NCI-H1436 treated with DMSO at 0.1 percent for 48 hours (cell line): ENCODE results near the gene PPP1R10.
"Not testable (repeated sequence)": the region's sequence is repeated elsewhere in the genome, so short reads cannot be mapped to it uniquely, and the experiment has no call there.

Source experiments
- DNase-seq: peaks from one replicate; lab custom pipeline; 2025; lab: John Stamatoyannopoulos, UW

The PPP1R10 gene

DNA sequence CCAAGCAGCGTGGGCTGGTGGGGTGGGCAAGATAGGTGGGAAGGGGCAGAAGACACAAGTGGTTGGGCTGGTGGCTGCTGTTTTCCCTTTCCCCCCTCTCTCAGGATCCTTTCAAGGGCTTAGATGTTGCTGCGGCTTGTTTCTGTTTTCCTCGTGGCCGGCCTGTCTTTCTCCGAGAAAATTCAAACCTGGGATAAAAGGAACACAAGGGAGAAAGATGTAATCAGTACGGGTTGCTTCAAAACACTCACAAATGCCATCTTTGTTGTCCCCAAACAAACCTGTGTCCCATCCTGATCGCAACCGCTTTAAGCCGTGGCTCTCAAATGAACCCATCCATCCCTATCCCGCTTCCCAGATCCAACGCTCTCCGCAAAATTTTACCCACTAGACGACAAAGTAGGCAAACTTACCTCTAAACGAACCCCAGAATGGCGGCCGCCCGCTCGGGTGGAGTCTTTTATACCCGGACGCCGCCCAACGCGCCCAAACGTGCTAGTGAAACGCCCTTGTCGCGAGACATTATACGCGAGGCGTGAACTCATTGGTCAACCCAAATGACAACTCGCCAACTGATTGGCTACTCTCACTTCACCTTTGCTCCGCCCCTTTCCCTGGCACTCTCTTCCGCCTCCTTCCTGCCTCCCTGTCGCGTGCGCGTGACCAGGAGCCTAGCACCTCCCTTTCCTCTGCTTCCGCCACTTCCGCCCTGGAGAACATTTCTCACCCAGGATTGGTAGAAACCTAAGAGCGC, at the start of gene PPP1R10:
Gene PPP1R10, minus strand, starts transcription at position 433 of the 754 bp plus-strand sequence. CDS start 7,299 bp downstream, outside the sequence.
- peak; percentile 99 for DNase-seq

DNA sequence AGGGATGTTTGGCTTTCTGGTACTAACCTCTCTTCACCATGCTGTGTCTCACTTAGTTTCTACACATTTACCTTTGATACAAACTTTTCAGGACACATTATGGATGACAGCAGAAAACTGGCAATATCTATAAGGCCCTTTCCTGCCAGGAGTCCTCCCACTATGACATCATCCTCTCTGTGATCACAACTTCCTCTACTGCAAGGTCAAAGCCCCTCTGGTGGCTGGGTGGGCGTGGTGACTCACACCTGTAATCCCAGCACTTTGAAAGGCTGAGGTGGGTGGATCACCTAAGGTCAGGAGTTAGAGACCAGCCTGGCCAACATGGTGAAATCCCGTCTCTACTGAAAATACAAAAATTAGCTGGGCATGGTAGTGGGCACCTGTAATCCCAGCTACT, 49.3 kb upstream of the PPP1R10 start:
- not testable (repeated sequence) for DNase-seq

DNA sequence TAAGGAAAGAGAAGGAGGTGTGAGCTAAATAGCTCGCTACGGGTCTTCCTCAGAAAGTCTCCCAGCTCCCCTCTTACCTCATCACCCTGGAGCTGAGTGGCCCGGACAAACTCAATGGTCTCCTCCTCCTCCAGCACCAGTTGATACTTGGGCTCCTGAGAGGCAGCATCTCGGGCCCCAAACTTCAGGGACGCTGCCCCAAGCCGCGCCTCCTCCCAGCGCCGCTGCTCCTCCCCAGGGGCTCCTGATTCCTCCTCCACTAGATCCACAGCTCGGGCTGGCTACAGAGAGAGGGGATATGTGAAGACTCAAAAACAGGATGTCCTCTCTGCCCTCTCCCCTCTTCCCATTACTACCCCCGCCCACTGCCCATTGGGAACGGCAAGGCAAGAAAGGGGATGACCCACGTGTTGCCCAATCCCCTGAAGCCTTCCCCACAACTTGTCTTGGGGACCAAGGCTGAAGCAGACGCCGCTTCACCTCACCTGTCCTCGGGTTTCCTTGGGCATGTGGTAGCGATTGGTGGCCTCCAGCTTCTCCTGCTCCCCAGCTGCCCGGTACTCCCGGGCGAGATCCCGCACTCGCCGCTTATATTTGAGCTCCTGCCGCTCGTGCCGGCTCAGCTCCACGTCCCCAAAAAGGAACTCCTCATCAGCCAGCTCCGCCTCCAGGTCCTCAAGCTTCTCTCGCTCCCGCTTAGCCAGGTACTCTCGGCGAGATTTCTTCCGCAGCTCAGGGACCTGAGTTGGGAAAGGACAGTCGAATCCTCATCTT, 48.1 kb upstream of the PPP1R10 start:
- DNase-seq = no peak

DNA sequence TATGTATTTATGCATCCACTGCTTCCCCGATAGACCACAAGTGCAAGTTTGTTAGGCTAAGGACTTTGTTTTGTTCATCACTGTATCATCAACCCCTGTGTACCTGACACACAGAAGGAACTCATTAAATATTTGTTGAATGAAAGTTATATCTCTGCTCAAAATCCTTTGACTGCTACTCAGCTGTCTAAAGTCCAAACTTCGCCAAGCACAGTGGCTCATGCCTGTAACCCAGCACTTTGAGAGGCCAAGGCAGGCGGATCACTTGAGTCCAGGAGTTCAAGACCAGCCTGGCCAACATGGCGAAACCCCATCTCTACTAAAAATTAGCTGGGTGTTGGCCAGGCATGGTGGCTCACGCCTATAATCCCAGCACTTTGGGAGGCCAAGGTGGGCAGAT, 40.9 kb upstream of the PPP1R10 start:
- DNase-seq = not testable (repeated sequence)

DNA sequence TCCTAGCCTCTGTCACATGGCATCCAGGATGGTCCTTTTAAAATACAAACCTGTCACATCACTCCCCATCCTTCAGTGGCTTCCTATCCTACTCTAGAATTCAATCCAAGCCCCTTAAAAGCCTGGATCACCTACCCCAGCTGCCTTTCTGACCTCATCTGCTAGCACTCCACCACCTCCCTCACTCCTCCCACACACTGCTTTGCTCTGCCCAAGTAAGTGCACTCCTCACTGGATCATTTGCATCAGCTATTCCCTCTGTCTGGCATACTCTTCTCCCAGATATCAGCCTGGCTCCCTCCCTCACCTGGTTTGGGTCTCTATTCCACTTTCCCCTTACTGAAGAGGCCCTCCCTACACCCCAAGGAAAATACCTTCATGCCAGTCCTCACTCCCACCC, 40.4 kb upstream of the PPP1R10 start:
- no peak for DNase-seq

DNA sequence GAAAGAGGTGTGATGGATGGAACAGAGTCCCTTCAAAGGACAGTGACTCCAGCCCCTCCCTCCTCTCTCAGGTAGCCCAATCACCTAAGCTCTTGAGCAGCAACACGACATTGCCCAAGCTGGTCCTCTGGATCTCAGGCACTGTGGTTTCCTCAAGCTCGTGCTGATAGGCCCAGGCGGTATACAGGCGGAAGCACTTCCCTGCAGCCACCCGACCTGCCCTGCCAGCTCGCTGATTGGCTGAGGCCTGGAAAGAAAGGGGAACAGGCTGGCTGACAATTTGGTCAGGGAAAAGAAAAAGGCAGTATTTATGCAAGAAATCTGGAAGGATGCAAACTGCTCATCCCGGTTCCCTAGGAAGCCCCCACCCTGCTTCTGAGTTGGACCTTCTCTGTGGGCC, 39.5 kb upstream of the PPP1R10 start:
- no peak for DNase-seq

DNA sequence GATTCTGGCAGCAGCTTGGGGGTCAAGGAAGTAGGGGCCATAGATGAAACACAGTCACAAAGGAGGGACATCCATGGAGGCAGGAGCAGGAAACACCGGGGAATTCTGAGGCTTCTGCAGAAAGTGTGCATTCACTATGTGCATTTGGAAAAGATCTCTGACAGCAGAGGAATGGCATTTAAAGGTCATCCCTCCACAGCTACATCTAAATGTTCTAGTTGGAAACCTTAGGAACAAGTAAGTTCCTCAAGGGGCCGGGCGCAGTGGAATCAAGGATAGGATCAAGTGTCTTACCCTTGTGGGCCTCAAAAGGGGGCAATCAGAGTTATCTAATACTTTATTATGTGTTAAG, 38.7 kb upstream of the PPP1R10 start:
- DNase-seq = no peak

DNA sequence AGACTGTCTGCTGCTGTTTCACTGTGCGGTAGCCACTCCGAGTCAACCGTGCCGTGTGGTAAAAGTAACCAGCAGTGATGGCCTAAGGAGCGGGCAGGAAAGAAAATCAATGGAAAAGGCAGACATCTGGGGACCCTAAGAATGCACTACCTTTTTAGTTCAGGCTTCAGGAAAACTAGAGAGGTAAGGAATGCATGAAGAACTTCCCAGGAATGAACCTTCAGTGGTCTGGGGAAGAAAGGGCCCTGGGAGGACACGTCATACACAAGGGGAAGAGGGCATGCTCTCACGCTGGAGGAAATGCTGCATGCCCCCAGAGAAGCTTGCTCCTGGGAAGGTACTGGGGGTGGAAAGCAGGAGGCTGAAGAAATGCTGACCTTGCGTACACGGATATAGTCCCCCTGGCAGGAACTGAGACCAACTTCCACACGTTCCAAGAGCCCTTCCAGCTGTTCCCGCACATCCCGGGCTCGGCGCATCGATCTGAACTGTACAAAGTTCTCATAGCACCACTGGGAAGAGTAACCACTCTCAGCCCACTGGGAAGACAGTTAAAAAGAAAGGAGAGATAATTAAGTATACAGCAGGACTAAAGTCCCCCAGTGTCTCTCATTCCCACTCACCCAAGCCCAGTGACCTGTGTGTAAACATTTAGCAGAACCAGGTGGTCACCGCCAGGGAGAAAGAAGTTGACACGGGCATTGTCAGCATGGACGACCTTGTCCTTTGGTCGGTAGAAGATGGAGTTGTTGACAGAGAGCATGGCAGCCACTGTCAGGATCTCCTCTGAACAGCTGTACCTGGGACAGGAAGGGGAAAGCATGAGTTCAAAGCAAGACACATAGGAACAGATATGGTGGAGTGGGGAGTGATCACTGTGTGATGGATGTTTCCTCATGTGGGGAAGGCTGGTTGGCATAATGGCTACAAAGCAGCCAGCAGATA, 38.0 kb upstream of the PPP1R10 start:
- DNase-seq = no peak

DNA sequence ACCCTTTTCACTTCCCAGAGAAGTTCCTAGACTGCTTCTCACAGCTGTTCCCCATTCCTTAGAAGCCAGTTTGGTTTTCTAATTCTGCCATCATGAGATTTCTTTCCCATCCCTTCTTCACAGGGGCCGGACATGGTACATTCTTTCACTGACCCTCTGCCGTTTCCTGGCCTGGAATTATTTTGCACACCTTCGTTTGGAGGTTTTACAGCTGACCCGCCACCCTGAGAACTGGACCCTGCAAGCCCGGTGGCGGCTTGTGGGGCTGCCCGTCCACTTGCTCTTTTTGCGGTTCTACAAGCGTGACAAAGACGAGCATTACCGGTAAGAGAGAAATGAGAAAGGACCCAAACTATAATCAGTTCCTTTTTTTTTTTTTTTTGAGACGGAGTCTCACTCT, 34.1 kb upstream of the PPP1R10 start:
- no peak for DNase-seq

DNA sequence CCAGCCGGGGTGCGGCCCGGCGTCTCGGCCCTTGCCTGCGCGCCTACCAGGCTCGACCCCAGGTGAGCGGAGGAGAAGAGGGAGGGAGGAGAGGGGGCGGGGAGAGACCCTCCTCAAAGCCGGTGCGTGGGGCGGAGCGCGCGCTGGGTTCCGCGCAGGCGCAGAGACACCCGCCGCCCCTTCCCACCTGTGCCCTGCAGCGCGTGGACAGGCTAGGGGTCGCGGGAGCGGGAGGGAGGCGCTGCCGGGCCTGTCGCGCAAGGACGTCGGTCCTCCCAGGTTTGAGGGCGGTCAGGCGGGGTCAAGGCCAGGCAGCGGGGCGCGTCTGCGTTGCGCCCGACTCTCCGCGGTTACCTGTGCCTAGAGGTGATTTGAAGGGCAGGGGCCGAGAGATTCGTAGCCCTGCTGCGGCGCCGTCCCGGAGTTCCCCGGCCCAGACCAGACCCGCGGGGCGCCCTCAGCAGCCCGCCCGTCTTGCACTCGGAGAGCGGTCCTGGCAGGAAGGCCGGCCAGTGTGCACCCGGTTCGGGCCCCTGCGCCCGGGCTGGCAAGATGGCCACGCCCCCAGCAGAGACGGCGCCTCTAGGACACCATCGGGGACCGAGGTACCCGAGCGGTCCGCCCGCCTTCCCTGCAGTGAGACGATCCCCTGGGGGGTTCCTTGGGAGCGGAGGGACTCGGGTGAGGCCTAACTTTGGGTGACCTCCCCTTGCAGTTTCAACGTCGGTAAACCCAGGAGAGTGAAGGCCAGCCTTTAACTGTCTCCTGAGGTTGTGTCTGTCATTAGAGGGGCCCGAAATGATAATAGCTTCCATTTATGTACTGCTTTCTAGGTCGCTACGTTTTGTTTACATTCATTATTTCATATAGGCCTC, 30.4 kb upstream of the PPP1R10 start:
- DNase-seq = peak; percentile 65

DNA sequence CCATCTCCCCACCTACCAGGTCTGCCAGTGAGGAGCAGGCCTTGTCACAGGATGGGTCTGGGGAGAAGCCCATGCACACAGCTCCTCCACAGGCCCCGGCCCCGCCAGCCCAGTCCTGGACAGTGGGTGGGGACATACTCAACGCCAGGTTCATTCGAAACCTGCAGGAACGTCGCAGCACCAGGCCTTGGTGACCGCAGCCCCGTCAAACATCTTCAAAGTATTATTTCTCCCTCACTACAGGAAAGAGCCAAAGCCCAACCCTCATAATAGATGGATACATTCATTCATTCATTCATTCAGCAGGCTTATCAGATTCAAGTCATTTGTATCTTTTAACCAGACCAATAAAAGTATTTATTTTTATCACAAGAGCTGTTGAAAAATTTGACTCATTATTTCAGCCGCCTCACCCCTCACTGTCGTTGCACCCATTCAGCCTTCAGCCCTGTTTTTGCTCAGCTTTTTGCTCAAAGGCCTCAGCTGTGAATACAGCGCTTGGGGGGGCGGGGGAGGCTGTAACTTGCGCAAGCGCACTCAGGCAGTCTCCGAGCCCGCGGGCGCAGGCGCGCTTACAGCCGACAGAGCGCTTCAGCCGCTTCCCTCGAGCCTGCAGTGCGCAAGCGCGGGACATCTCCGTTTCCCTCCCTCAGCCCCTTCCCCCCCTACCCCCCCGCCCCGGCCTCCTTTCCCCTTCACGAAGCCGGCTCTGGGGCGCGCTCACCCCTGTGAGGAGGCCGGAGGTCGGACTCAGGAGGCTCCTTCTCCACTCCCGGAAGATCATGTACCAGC, 29.6 kb upstream of the PPP1R10 start, which contains the start of gene C6orf136:
Gene C6orf136, plus strand, starts transcription at position 684 of the 792 bp plus-strand sequence. Its CDS starts 99 bp downstream, at position 783.
- peak; percentile 80 for DNase-seq

DNA sequence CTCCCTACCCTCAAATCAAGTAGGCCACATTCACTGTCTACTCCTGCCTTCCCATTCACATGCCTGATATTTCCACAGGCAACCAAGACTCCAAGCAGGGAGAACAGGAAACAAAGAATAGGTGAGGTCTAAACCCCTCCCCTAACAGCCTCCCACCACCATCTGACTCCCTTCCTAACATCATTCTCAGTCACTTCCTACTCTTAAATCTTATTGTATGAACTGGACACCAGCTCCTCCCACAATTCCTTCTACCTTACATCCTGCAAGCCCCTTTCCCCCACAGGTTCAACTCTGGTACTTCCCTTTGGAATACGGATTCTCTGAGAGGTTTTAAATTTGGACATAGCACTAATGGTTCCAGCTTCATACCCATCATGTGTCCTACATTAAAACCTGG, 28.9 kb upstream of the PPP1R10 start:
- no peak for DNase-seq

DNA sequence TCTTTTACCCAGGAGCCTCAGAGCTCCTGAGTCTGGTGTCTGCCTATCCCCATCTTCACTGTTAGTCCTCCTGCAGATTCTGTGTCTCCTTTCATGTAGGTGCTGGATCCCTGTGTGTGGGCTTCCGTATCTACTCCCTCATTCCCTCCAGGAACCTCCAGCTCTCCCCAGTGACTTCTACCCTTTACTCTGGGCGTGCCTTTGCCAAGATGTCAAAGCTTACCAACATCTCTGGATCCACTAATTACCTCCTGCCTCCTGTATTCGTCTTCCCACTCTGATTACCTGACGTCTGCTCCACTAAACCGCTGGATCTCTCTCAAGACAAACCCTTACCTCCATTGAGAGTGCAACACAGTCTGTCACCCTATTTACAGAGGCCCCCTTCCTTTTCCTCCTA, 27.7 kb upstream of the PPP1R10 start:
- no peak for DNase-seq

DNA sequence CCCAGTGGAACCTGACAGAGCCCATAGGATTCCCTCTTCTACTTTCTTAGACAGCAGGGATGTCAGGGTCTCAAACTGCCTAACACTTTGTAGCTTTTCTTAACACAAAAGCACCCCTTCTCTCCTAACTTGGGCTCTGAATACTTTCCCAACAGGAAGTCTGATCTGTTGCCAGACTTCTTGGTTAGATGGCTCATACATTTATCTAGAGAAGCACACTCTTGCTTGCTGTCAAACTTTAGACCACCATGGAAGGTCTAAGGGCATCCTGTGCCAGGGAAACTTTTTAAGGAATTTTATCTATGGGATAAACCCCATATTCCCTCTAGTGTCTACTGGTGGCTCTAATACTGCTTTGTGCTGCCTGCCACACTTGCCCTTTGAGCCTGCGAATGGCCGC, 26.6 kb upstream of the PPP1R10 start:
- no peak for DNase-seq

DNA sequence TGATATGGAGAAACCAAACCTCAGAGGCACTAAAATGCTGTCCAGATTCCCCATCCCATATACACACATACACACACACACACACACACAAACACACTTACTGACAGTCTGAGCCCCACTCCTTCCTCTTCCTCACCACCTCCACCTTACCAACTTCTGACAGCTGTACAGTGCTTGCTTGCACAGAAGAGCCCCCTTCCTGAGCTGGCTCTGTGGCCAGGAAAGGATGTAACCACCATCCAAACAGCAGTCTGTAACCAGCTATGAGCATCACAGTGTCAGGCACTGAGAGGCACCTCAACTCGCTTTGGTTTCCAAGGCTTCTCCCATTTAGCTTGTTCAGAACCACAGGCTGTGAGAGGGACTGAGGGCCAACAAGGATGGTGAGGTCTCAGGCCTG, 24.0 kb upstream of the PPP1R10 start:
- DNase-seq = no peak

DNA sequence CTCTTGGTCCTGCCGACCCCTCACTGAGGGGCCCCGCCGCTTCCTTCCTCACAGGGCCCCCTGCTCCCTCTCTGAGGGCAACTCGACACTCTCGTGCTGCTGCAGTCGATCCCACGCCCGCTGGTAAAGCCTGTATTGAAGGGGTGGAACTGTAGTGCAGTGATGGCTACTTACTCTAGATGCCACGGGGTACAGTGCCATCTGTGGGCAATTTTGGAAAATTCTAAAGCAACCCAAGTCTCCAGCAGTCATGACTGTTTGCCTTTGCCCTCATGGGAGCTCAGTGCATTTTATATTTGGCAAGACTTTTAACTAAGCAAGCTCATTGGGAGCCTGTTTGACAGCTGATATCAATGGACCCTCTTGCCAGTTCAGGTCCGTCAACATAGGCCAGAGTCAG, 23.4 kb upstream of the PPP1R10 start:
- DNase-seq = no peak

DNA sequence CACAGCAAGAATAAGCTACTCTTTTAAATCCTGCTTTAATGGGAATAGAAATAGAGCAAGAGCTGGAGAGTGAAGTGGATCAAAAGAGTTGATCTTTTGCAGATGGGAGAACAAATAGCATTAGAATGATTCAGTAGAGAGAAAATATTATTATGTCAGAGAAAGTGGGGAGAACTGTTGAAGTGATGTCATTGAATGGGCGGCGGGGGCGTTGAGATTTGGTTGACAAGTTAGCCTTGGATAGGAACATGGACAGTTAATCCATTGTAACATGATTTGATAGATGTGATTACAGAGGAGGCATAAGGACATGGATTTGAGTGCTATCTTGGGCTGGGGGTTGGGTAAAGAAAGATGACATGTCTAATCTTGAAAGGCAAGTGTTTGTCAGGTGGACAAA, 18.8 kb upstream of the PPP1R10 start:
- DNase-seq = no peak

DNA sequence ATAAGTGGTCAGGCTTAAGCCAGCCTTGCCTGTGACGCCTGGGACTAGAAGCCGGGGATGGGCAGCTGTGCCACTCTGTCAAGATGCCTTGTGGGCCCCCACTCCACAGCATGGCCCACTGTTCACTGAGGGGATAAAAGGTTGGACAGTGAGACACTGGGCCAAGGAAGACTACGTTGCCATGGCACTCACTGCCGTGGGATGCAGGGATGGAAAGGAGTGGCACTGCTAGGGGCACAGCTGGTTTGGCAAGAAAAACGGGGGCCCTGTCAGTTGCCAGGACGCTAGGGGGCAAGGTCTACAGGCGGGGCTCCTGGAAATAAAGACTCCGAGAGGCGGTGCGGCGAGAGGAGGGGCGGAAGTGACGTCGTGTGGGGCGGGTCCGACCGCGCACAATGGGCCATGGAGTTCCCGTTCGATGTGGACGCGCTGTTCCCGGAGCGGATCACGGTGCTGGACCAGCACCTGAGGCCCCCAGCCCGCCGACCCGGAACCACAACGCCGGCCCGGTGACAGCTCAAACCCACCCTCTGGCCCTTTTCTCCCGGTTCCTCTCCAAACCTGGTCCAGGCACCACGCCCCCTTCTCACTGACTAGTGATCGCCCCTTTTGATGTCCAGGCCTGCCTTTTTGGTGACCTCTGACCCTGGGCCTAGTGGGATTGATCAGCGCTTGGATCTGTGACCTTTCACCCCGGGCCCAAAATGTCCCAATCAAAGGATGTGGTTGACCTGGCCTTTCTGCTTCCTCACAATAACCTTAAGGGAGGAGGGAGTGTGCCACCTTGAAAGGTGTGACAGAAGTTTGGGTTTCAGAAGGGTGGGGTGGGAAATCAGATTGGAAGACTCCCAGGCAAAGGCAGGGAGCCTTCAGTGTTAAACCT, 9.7 kb upstream of the PPP1R10 start, which contains the start of gene ATAT1:
Gene ATAT1, plus strand, starts transcription at position 391 of the 883 bp plus-strand sequence.
- no peak for DNase-seq

DNA sequence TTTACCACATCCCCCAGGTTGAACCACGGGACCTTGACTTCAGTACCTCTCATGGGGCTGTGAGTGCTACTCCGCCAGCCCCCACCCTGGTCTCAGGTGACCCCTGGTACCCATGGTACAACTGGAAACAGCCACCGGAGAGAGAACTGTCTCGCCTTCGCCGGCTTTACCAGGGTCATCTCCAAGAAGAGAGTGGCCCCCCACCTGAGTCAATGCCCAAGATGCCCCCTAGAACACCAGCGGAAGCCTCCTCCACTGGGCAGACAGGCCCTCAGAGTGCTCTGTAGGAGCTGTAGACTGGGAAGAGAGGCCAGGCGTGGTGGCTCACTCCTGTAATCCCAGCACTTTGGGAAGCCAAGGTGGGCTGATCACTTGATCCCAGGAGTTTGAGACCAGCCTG, 8.5 kb upstream of the PPP1R10 start:
- no peak for DNase-seq
